HG03439 (cell line): ENCODE results near the gene MS4A2.
"Not testable (repeated sequence)": the region's sequence is repeated elsewhere in the genome, so short reads cannot be mapped to it uniquely, and the experiment has no call there.

Source experiments
- ATAC-seq: cut with Tn5 transposase; IDR thresholded peaks from one replicate; pipeline ENCODE4 v1.9.1; 2021; ENCODE audit warnings: mild to moderate bottlenecking, moderate library complexity; ENCODE audit not compliant: unreplicated experiment

Gene MS4A2

GRCh38 chr11:60100516-60100915 is 12.1 kb downstream of the MS4A2 start:
- ATAC-seq: no peak

GRCh38 chr11:60101368-60101767 is 12.9 kb downstream of the MS4A2 start:
- not testable (repeated sequence) for ATAC-seq

- not testable (repeated sequence) for ATAC-seq
Observed at GRCh38 chr11:60104471-60105115, 16.1 kb downstream of the MS4A2 start.

GRCh38 chr11:60108631-60109030 is 20.2 kb downstream of the MS4A2 start:
- ATAC-seq: not testable (repeated sequence)

- no peak for ATAC-seq
Observed at GRCh38 chr11:60111793-60112192, 23.3 kb downstream of the MS4A2 start.

GRCh38 chr11:60116996-60117790 is 28.7 kb downstream of the MS4A2 start:
- ATAC-seq: no peak

GRCh38 chr11:60118338-60118737 is 29.9 kb downstream of the MS4A2 start:
- ATAC-seq: no peak

- ATAC-seq: no peak
Observed at GRCh38 chr11:60119710-60120109, 31.2 kb downstream of the MS4A2 start.

GRCh38 chr11:60121264-60121663 is 32.8 kb downstream of the MS4A2 start:
- ATAC-seq: no peak

GRCh38 chr11:60122414-60123036 is 34.1 kb downstream of the MS4A2 start:
- ATAC-seq: no peak

GRCh38 chr11:60124802-60125432 is 36.5 kb downstream of the MS4A2 start:
- ATAC-seq: no peak

GRCh38 chr11:60125956-60126585 is 37.6 kb downstream of the MS4A2 start:
- ATAC-seq: no peak

- ATAC-seq: no peak
Observed at GRCh38 chr11:60127311-60127811, 38.9 kb downstream of the MS4A2 start.

GRCh38 chr11:60128376-60128775 is 39.9 kb downstream of the MS4A2 start:
- ATAC-seq: no peak

GRCh38 chr11:60128866-60129265 is 40.4 kb downstream of the MS4A2 start:
- not testable (repeated sequence) for ATAC-seq

- no peak for ATAC-seq
Observed at GRCh38 chr11:60129853-60130252, 41.4 kb downstream of the MS4A2 start.

- ATAC-seq: no peak
Observed at GRCh38 chr11:60130496-60130895, 42.0 kb downstream of the MS4A2 start.

GRCh38 chr11:60131912-60132311 is 43.4 kb downstream of the MS4A2 start:
- no peak for ATAC-seq

- ATAC-seq: no peak
Observed at GRCh38 chr11:60133917-60134316, 45.5 kb downstream of the MS4A2 start.

- ATAC-seq: no peak
Observed at GRCh38 chr11:60143768-60144167, 55.3 kb downstream of the MS4A2 start.

- ATAC-seq: no peak
Observed at GRCh38 chr11:60145677-60146076, 57.2 kb downstream of the MS4A2 start.
